ENCODE measurements around the gene CDK2AP2. TPM values are rescaled to one million over a fixed set of nuclear protein-coding genes. Genes with fewer than 3 reads are reported as not detected.

CDK2AP2 gene
- total RNA-seq, 4 donors from 2014 or later, result 23.5 to 50.5 (median 34.7) TPM

DNA sequence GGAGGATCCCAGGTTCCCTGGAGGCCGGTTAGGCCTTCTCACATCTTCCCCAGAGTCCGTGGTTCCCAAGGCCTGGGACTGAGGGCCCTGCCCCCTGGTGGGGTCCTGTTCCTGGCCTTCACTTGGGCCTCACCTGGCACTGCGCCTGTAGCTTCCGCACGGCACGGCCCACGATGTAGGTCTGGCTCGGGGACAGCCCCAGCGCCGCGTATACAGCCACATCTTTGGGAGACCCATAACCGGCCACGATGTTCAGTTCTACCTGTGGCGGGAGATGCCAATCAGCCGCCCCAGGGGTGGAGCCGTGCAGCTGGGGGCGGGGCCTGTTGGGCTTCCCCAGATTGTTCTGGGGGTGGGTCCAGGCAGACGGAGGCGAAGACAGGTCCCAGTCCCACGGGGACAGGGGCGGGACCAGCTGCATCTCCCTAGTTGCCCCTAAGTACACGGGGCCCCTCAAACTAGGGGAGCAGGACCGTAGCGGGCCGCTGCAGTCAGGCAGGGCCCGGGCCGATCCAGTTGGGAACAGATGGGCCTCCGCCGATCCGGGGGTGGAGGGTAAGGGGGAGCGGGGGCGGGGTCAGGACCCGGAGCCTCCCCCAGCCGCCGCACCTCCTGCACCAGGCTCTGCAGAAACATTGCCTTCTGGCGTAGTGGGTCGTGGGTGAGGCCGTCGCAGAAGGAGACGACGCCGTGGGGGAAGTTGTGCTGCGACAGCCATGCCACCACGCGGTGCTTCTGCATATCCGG is 15.0 kb downstream of the CDK2AP2 start:
- no peak for ATAC-seq (ENCODE audit: low FRiP score)
- DNase-seq (ENCODE audit: low spot score), result no peak
- TF ChIP-seq, protein P1, sequence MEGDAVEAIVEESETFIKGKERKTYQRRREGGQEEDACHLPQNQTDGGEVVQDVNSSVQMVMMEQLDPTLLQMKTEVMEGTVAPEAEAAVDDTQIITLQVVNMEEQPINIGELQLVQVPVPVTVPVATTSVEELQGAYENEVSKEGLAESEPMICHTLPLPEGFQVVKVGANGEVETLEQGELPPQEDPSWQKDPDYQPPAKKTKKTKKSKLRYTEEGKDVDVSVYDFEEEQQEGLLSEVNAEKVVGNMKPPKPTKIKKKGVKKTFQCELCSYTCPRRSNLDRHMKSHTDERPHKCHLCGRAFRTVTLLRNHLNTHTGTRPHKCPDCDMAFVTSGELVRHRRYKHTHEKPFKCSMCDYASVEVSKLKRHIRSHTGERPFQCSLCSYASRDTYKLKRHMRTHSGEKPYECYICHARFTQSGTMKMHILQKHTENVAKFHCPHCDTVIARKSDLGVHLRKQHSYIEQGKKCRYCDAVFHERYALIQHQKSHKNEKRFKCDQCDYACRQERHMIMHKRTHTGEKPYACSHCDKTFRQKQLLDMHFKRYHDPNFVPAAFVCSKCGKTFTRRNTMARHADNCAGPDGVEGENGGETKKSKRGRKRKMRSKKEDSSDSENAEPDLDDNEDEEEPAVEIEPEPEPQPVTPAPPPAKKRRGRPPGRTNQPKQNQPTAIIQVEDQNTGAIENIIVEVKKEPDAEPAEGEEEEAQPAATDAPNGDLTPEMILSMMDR (IDR thresholded peaks at IDR 0.05), result no peak

DNA sequence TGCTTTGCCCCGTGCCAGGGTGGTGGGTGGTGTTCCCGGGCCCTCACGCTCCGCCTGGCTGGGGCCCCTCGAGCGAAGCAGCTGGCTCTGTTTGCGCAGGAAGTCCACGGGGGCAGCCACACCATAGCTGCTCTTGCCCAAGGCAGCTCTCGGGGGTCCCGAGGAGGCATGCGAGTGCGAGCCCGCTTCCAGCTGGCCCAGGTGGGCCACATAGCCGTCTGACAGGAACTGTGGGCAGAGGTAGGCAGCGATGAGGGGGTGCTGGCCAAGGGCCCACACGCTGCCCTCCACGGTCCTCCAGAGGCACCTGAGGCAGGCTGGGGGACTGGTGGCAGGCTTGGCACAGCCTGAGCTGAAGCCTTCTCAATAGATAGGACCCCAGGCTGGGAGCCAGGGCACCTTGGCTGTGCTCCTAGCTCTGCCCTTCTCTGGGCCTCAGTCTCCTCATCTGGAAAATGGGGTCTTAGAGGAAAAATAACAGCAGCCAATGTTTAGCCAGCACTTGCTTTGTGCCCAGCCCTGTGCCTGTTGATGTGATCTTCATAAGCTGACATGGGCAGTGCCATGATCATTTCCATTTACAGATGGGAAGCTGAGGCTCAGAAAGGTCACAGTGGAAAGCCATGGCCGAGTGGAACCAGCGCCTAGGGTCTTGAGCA is 15.8 kb downstream of the CDK2AP2 start:
- ATAC-seq (ENCODE audit: low FRiP score) (no peak), DNase-seq (ENCODE audit: low spot score) (no peak)
- TF ChIP-seq, protein P1 (IDR thresholded peaks at IDR 0.05), result no peak

DNA sequence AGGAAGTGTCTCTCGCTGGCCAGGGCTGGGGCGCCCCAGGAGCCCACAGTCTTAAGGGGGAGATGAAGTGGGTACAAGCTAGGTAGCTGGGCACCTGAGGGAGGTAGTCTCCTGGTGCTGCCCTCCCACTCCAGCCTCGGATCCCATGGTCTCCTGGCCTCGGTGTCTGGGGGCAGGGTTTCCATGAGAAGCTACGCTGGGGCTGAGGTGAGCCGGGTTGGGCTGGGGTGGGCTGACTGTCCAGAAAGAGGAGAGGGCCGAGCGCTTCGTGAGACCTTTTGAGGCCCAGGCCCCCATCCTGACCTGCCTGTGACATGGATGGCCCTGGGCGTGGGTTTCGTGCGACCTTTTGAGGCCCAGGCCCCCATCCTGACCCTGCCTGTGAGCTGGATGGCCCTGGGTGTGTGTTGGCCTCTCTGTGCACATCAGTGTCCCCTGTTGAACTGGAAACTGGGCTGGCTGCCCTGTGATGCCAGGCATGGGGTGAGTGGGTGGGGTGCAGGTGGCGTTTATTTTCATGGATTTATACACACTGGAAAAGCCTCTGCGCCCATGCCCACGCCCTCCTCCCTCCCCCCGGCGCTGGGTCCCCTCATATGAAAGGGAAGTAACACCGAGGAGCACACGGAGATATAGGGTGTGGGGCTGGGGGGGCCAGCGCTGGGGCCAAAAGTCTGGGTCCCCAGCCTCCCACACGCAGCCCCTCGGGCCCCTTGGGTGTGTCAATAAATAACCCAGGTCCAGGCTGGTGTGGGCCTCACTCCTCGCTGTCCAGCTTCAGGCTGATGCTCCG is 16.5 kb downstream of the CDK2AP2 start:
- TF ChIP-seq, protein P1 (IDR thresholded peaks at IDR 0.05), result no peak

DNA sequence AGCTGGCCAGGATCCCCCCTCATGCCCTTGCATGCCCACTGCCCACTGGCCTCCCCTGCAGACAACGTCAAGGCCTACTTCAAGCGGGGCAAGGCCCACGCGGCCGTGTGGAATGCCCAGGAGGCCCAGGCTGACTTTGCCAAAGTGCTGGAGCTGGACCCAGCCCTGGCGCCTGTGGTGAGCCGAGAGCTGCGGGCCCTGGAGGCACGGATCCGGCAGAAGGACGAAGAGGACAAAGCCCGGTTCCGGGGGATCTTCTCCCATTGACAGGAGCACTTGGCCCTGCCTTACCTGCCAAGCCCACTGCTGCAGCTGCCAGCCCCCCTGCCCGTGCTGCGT is 17.3 kb downstream of the CDK2AP2 start:
- DNase-seq (ENCODE audit: low spot score), result no peak
- TF ChIP-seq, protein P1 (IDR thresholded peaks at IDR 0.05), result no peak

More for the DNA sequence above, 16.5 kb downstream of the CDK2AP2 start:
- ATAC-seq (ENCODE audit: low FRiP score), result no peak
- no peak for DNase-seq (ENCODE audit: low spot score)

DNA sequence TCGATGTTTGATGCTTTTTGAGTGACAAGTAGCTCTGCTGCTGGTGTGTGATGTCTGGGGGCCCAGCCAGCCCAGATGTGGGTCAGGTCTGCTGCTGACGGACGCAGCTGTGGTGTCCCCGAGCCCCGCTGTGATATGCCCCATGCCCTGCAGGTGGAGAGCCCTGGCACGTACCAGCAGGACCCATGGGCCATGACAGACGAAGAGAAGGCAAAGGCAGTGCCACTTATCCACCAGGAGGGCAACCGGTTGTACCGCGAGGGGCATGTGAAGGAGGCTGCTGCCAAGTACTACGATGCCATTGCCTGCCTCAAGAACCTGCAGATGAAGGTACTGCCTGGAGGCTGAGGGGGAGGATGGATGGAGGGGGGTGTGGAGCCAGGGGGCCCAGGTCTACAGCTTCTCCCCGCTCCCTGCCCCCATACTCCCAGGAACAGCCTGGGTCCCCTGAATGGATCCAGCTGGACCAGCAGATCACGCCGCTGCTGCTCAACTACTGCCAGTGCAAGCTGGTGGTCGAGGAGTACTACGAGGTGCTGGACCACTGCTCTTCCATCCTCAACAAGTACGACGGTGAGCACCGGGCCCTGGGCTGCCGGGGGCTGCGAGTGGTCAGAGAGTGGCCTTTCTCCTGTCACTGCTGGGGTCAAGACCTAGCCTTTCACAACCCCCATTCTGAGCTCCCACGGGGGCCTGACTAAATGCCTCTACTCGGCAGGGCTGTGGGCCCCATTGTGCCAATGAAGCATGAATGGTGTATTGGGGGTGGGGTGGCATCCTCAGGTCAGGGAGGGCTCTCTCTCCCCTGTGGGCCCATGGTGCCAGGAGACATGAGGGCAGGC is 17.9 kb downstream of the CDK2AP2 start:
- ATAC-seq (ENCODE audit: low FRiP score) (no peak), DNase-seq (ENCODE audit: low spot score) (no peak)
- TF ChIP-seq, protein P1 (IDR thresholded peaks at IDR 0.05), result no peak

More for the DNA sequence above, 17.3 kb downstream of the CDK2AP2 start:
- ATAC-seq (ENCODE audit: low FRiP score), result no peak

DNA sequence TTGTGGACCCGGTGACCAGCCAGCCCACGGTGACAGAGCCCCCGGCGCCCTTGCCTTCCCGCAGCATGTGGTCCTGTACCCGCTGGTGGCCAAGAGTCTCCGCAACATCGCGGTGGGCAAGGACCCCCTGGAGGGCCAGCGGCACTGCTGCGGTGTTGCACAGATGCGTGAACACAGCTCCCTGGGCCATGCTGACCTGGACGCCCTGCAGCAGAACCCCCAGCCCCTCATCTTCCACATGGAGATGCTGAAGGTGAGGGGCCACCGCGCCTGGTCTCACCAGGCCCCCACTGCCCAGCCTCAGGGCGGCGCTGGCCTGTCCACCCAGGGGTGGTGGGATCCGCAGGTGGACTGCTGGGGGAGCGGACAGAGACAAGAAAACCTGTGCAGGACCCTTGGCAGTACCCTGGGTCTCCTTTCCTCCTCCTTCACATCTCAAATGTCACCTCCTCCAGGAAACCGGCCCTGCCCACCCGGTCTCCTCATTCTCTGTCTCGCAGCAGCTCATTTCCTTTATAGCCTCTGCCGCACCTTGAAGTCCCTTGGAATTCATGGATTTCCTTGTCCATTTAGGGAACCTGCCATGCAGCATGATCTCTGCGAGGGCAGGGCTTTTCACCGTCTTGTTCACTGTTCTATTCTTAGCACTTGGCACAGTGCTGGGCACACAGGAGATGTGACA is 18.6 kb downstream of the CDK2AP2 start:
- ATAC-seq (ENCODE audit: low FRiP score), result no peak
- no peak for DNase-seq (ENCODE audit: low spot score)
- TF ChIP-seq, protein P1 (IDR thresholded peaks at IDR 0.05), result no peak

Data from omental fat pad (tissue), 4 donors.